GM06990 (cell line): Measurements from ENCODE around the gene RASA3.
"Not testable (repeated sequence)": the region's sequence is repeated elsewhere in the genome, so short reads cannot be mapped to it uniquely, and the experiment has no call there.

Source experiments
- DNase-seq: peaks from one replicate; pipeline ENCODE4 v3.0.0-alpha.2; 2011; ENCODE audit not compliant: insufficient read length; ENCODE audit errors: extremely low read depth
- H3K27me3 ChIP-seq: replicated peaks from 2 replicates; pipeline ENCODE4 v1.6.0; 2011; ENCODE audit warnings: low read length; ENCODE audit not compliant: control insufficient read depth, insufficient read depth
- H3K36me3 ChIP-seq: 2 replicates; pipeline ENCODE4 v1.5.1; 2011; ENCODE audit warnings: low read length; ENCODE audit not compliant: control insufficient read depth, insufficient read depth
- H3K4me3 ChIP-seq: replicated peaks from 2 replicates; pipeline ENCODE4 v1.5.1; 2011; ENCODE audit warnings: low read depth, mild to moderate bottlenecking, control low read depth, low read length
- TF ChIP-seq, protein P1 (sequence below): IDR thresholded peaks from 2 replicates; pipeline ENCODE4 v1.5.1; 2011; ENCODE audit warnings: low read length, control low read depth, mild to moderate bottlenecking, inconsistent platforms; ENCODE audit not compliant: insufficient read depth, poor library complexity, severe bottlenecking

The RASA3 gene

DNA sequence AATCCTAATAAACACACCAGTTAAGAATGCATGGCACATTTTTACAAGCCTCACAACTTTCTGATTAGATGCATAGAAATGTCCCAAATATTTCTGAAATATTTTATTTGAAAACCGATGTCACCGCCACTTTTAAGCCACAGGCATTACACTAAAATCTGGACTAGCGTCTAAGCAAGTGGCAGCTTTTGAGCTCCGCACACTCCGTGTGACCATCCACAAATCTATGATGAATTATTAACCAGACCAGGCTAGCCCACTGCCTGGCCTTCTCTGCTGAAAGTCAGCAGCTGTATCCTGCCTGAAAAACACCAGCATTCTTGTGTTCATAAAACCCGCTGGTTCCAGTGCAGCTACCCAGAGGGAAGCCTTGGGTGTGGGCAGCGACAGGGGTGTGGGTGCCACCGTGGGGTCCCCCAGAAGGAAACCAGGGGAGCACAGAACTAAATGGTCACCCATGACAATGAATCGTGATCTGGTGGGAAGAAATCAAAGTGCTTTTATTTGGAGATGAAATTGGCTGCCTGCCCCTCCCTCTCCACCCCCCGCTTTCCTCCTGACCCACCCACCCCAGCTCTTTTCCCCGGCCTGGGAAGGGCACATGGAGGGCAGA is 13.8 kb downstream of the RASA3 start:
- DNase-seq, result no peak
- TF ChIP-seq, protein P1, sequence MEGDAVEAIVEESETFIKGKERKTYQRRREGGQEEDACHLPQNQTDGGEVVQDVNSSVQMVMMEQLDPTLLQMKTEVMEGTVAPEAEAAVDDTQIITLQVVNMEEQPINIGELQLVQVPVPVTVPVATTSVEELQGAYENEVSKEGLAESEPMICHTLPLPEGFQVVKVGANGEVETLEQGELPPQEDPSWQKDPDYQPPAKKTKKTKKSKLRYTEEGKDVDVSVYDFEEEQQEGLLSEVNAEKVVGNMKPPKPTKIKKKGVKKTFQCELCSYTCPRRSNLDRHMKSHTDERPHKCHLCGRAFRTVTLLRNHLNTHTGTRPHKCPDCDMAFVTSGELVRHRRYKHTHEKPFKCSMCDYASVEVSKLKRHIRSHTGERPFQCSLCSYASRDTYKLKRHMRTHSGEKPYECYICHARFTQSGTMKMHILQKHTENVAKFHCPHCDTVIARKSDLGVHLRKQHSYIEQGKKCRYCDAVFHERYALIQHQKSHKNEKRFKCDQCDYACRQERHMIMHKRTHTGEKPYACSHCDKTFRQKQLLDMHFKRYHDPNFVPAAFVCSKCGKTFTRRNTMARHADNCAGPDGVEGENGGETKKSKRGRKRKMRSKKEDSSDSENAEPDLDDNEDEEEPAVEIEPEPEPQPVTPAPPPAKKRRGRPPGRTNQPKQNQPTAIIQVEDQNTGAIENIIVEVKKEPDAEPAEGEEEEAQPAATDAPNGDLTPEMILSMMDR, result no peak
- Histone ChIP-seq H3K27me3 (no peaks in the 10 kb centered on the region), H3K4me3 (no peak overlapping the region), H3K36me3 (peaks cover 4% of the 10 kb centered on the region)

DNA sequence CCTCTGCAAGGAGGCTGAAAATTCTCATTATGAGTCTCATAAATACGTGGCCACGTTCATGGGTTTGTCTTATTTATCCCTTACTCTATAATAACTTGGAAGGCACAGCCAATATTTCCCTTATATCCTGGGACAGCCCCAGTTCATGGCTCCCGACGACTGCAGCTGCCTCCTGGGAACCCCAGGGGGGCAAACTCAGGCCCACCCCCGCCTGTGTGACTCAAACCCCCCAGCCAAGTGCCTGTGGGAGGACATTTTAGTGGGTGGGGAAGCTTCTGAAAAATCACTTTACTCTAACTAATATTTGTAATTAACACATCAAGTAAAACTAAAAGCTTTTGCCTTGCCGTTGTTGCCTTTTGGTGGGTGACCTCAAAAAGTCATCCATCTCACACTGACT is 14.3 kb downstream of the RASA3 start:
- TF ChIP-seq, protein P1, result no peak
- DNase-seq, result no peak
- Histone ChIP-seq H3K36me3 (peaks cover 4% of the 10 kb centered on the region), H3K27me3 (no peaks in the 10 kb centered on the region), H3K4me3 (no peak overlapping the region)

DNA sequence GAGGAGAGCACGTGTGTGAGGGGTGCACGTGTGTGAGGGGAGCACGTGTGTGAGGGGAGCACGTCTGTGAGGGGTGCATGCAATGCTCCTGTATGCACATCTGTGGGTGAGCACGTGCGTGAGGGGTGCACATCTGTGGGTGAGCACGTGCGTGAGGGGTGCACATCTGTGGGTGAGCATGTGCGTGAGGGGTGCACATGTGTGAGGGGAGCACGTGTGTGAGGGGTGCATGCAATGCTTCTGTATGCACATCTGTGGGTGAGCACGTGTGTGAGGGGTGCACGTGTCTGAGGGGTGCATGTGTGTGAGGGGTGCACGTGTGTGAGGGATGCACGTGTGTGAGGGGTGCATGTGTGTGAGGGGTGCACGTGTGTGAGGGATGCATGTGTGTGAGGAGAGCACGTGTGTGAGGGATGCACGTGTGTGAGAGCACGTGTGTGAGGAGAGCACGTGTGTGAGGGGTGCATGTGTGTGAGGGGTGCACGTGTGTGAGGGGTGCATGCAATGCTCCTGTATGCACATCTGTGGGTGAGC is 15.0 kb downstream of the RASA3 start:
- not testable (repeated sequence) for DNase-seq, H3K27me3 ChIP-seq, H3K36me3 ChIP-seq, H3K4me3 ChIP-seq

DNA sequence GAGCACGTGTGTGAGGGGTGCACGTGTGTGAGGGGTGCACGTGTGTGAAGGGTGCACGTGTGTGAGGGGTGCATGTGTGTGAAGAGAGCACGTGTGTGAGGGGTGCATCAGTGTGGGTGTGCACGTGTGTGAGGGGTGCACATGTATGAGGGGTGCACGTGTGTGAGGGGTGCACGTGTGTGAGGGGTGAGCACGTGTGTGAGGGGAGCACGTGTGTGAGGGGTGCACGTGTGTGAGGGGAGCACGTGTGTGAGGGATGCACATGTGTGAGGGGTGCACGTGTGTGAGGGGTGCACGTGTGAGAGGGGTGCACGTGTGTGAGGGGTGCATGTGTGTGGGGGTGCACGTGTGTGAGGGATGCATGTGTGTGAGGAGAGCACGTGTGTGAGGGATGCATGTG is 15.7 kb downstream of the RASA3 start:
- Histone ChIP-seq H3K36me3 (peaks cover 4% of the 10 kb centered on the region), H3K4me3 (no peak overlapping the region), H3K27me3 (no peaks in the 10 kb centered on the region)
- TF ChIP-seq, protein P1, result no peak
- DNase-seq, result no peak

- Histone ChIP-seq H3K36me3 (peaks cover 4% of the 10 kb centered on the region), H3K27me3 (no peaks in the 10 kb centered on the region), H3K4me3 (no peak overlapping the region)
- DNase-seq, result no peak
- TF ChIP-seq, protein P1, result no peak
Measured at GRCh38 chr13:114115796-114116195, 16.6 kb downstream of the RASA3 start.

- Histone ChIP-seq H3K27me3 (no peaks in the 10 kb centered on the region), H3K4me3 (no peak overlapping the region), H3K36me3 (peaks cover 4% of the 10 kb centered on the region)
- TF ChIP-seq, protein P1, result no peak
- DNase-seq, result no peak
Measured at GRCh38 chr13:114115191-114115671, 17.2 kb downstream of the RASA3 start.

GRCh38 chr13:114114666-114115065 is 17.8 kb downstream of the RASA3 start:
- not testable (repeated sequence) for H3K4me3 ChIP-seq, H3K36me3 ChIP-seq, H3K27me3 ChIP-seq, DNase-seq
